ENCODE measurements around the gene POLD1. TPM values are rescaled to one million over a fixed set of nuclear protein-coding genes. Genes with fewer than 3 reads are reported as not detected.

POLD1 gene
- total RNA-seq, 1 donor, result 25.0 TPM

- peak overlapping the region; percentile 84 for H3K4me3 ChIP-seq (ENCODE audit: low read depth, low read length)
- peak; percentile 87 for DNase-seq (ENCODE audit: low read depth)
- peak; percentile 88 for TF ChIP-seq CTCF (IDR thresholded peaks at IDR 0.05; ENCODE audit: insufficient read depth, low read depth, low read length)
Measured at GRCh38 chr19:50368649-50369570, 15.2 kb upstream of the POLD1 start.

GRCh38 chr19:50371914-50372475 is 12.2 kb upstream of the POLD1 start:
- no peak for DNase-seq (ENCODE audit: low read depth)
- no peak for TF ChIP-seq CTCF (IDR thresholded peaks at IDR 0.05; ENCODE audit: insufficient read depth, low read depth, low read length)
- H3K4me3 ChIP-seq (ENCODE audit: low read depth, low read length), result no peak overlapping the region

GRCh38 chr19:50376166-50377050 is 7.7 kb upstream of the POLD1 start, which contains the start of gene NR1H2:
Gene NR1H2, plus strand, starts transcription at chr19:50376457. Its CDS starts 1,149 bp downstream, at chr19:50377606.
- H3K4me3 ChIP-seq (ENCODE audit: low read depth, low read length), result peak within 1 kb of the TSS; percentile 76
- DNase-seq (ENCODE audit: low read depth), result peak; percentile 99
- TF ChIP-seq CTCF (IDR thresholded peaks at IDR 0.05; ENCODE audit: insufficient read depth, low read depth, low read length), result no peak

GRCh38 chr19:50377051-50377461 is 7.1 kb upstream of the POLD1 start:
- no peak for TF ChIP-seq CTCF (IDR thresholded peaks at IDR 0.05; ENCODE audit: insufficient read depth, low read depth, low read length)
- H3K4me3 ChIP-seq (ENCODE audit: low read depth, low read length), result peak overlapping the region; percentile 33
- no peak for DNase-seq (ENCODE audit: low read depth)

GRCh38 chr19:50377517-50377916 is 6.6 kb upstream of the POLD1 start:
- no peak for TF ChIP-seq CTCF (IDR thresholded peaks at IDR 0.05; ENCODE audit: insufficient read depth, low read depth, low read length)
- no peak overlapping the region for H3K4me3 ChIP-seq (ENCODE audit: low read depth, low read length)
- no peak for DNase-seq (ENCODE audit: low read depth)

- H3K4me3 ChIP-seq (ENCODE audit: low read depth, low read length), result no peak overlapping the region
- no peak for DNase-seq (ENCODE audit: low read depth)
- TF ChIP-seq CTCF (IDR thresholded peaks at IDR 0.05; ENCODE audit: insufficient read depth, low read depth, low read length), result no peak
Measured at GRCh38 chr19:50378169-50378862, 5.8 kb upstream of the POLD1 start.
